Esophagus muscularis mucosa (tissue), 4 donors: ENCODE measurements around the gene RBM19. TPM values are rescaled to one million over a fixed set of nuclear protein-coding genes. Genes with fewer than 3 reads are reported as not detected.

Source experiments
- DNase-seq: peaks from one replicate; pipeline ENCODE4 v3.0.0-alpha.2; 2017; ENCODE audit errors: extremely low spot score
- H3K27ac ChIP-seq, 4 donors: fragments of 200-600 bp; sonication (generic); replicated peaks in 1 of 4; 1 replicate in 3 of 4; 2 replicates in 1 of 4; pipeline ENCODE4 v1.5.1; 2016 to 2019; ENCODE audit warnings: mild to moderate bottlenecking in 1 of 4
- H3K27me3 ChIP-seq, 4 donors: fragments of 200-600 bp; sonication (generic); one replicate each; pipeline versions ENCODE4 v1.5.1 to v1.6.0; 2016 to 2019
- H3K36me3 ChIP-seq, 4 donors: fragments of 200-600 bp; sonication (generic); one replicate each; pipeline ENCODE4 v1.5.1; 2016 to 2019
- H3K4me1 ChIP-seq, 4 donors: fragments of 200-600 bp; sonication (generic); one replicate each; pipeline ENCODE4 v1.5.1; 2016 to 2019
- H3K4me3 ChIP-seq, 4 donors: fragments of 200-600 bp; sonication (generic); 1 replicate in 2 of 4; 2 replicates in 2 of 4; pipeline ENCODE4 v1.5.1; 2016 to 2019; ENCODE audit warnings: mild to moderate bottlenecking in 4 of 4, moderate library complexity in 1 of 4
- H3K9me3 ChIP-seq, 4 donors: fragments of 200-600 bp; sonication (generic); 1 replicate in 3 of 4; 2 replicates in 1 of 4; pipeline ENCODE4 v1.5.1; 2016 to 2019
- EP300 ChIP-seq: sonication (generic); formaldehyde crosslinking; IDR thresholded peaks from one replicate; pipeline ENCODE4 v1.6.1; 2017; ENCODE audit warnings: antibody characterized with exemption
- POLR2A ChIP-seq: fragments of 450-650 bp; IDR thresholded peaks from one replicate; pipeline ENCODE4 v1.6.1; 2017; ENCODE audit warnings: antibody characterized with exemption, moderate library complexity, mild to moderate bottlenecking, low read depth
- POLR2AphosphoS5 ChIP-seq, 2 donors: sonication (generic); formaldehyde crosslinking; IDR thresholded peaks; one replicate each; pipeline ENCODE4 v1.6.1; 2017; ENCODE audit warnings: antibody characterized with exemption in 2 of 2
- WGBS: methylation state at CpG from one replicate; pipeline ENCODE4 v1.1.5; 2018; 5-methylcytosine and 5-hydroxymethylcytosine counted together
- intact Hi-C: fragments of 100-400 bp; cut with DNase I; formaldehyde crosslinking; loops from one replicate; pipeline ENCODE4 v1.15.1; 2023
- total RNA-seq, 4 donors: library from RNA; depleted of rRNA; stranded (reverse); fragments of >200 nt; gene quantifications; one replicate each; pipeline versions ENCODE4 v1.1.0 to v1.2.1, GENCODE V29; 2016
- TF ChIP-seq, protein P1 (sequence below), 3 experiments: fragments of 200-600 bp in 2 of 3; fragments of 450-650 bp in 1 of 3; sonication (generic) in 2 of 3; IDR thresholded peaks; one replicate each; pipeline ENCODE4 v1.5.1; 2017 to 2019; ENCODE audit warnings: antibody characterized with exemption in 3 of 3, mild to moderate bottlenecking in 2 of 3, moderate library complexity in 1 of 3

RBM19 gene
- total RNA-seq, 4 donors from 2014 or later = 26.7 to 40.0 (median 27.4) TPM

DNA sequence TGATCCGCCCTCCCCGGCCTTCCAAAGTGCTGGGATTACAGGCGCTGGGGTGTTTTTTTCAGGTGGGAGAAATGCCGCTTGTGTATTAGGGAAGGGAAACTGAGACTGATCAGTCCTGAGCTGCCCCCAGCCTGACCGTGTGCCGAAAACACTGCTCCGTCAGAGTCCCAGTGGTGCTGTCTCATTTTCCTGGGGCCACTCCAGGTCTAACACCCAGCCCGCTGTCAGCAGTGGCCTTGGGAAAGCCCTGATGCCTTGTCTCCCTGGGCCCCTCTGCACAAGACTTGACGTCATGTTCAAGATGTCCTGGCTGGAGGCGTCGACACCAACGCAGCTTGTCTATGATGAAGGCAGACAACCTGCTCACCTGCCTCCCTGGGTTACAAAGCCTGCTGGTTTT, 165.9 kb downstream of the RBM19 start:
- DNase-seq = no peak
- Histone ChIP-seq H3K27ac (no peak overlapping the region), H3K27me3 (no peaks in the 10 kb centered on the region), H3K4me3 (no peak overlapping the region), H3K4me1 (no peaks in the 10 kb centered on the region), H3K36me3 (no peaks in the 10 kb centered on the region), H3K9me3 (no peaks in the 10 kb centered on the region)
- intact Hi-C loops = no loop called here
- WGBS = 94% methylated on average over 12 of the region's 12 CpGs
- no peak for TF ChIP-seq EP300
- TF ChIP-seq POLR2A = no peak
- TF ChIP-seq POLR2AphosphoS5 (IDR thresholded peaks at IDR 0.05) = no peak
- TF ChIP-seq, protein P1, sequence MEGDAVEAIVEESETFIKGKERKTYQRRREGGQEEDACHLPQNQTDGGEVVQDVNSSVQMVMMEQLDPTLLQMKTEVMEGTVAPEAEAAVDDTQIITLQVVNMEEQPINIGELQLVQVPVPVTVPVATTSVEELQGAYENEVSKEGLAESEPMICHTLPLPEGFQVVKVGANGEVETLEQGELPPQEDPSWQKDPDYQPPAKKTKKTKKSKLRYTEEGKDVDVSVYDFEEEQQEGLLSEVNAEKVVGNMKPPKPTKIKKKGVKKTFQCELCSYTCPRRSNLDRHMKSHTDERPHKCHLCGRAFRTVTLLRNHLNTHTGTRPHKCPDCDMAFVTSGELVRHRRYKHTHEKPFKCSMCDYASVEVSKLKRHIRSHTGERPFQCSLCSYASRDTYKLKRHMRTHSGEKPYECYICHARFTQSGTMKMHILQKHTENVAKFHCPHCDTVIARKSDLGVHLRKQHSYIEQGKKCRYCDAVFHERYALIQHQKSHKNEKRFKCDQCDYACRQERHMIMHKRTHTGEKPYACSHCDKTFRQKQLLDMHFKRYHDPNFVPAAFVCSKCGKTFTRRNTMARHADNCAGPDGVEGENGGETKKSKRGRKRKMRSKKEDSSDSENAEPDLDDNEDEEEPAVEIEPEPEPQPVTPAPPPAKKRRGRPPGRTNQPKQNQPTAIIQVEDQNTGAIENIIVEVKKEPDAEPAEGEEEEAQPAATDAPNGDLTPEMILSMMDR (IDR thresholded peaks at IDR 0.05) = no peak

GRCh38 chr12:113798552-113798951, 167.6 kb downstream of the RBM19 start:
- intact Hi-C loops = no loop called here
- Histone ChIP-seq H3K27ac (no peak overlapping the region), H3K9me3 (no peaks in the 10 kb centered on the region), H3K36me3 (no peaks in the 10 kb centered on the region), H3K4me1 (no peaks in the 10 kb centered on the region), H3K27me3 (peaks cover 0 to 6% (median 0%) of the 10 kb centered on the region in 4 donors), H3K4me3 (no peak overlapping the region)
- WGBS = 81% methylated on average over 13 of the region's 14 CpGs
- TF ChIP-seq EP300 = no peak
- no peak for TF ChIP-seq POLR2AphosphoS5 (IDR thresholded peaks at IDR 0.05)
- TF ChIP-seq, protein P1 (IDR thresholded peaks at IDR 0.05) = no peak
- no peak for TF ChIP-seq POLR2A
- no peak for DNase-seq

DNA sequence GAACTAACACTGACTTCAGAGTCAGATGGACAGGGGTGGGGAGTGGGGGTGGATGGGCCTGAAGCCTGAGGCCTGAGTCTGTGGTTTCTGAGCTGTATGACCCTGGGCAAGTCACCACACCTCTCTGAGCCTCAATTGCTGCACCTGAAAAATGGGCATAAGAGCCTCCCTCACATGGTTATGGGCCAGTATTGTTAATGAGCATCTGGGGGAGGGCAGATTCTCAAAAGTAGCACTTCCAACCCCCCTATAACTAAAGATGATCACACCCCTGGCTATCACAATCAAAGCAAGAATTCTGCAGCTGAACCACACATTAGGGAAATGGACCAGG, 168.6 kb downstream of the RBM19 start:
- no peak overlapping the region for H3K27ac ChIP-seq
- intact Hi-C loops = no loop called here
- H3K4me3 ChIP-seq = no peak overlapping the region
- no peaks in the 10 kb centered on the region for H3K36me3 ChIP-seq
- H3K27me3 ChIP-seq = peaks cover 0 to 6% (median 0%) of the 10 kb centered on the region in 4 donors
- H3K9me3 ChIP-seq = no peaks in the 10 kb centered on the region
- TF ChIP-seq POLR2AphosphoS5 (IDR thresholded peaks at IDR 0.05) (no peak), EP300 (no peak), POLR2A (no peak)
- TF ChIP-seq, protein P1 (IDR thresholded peaks at IDR 0.05) = no peak
- no peaks in the 10 kb centered on the region for H3K4me1 ChIP-seq
- DNase-seq = no peak

DNA sequence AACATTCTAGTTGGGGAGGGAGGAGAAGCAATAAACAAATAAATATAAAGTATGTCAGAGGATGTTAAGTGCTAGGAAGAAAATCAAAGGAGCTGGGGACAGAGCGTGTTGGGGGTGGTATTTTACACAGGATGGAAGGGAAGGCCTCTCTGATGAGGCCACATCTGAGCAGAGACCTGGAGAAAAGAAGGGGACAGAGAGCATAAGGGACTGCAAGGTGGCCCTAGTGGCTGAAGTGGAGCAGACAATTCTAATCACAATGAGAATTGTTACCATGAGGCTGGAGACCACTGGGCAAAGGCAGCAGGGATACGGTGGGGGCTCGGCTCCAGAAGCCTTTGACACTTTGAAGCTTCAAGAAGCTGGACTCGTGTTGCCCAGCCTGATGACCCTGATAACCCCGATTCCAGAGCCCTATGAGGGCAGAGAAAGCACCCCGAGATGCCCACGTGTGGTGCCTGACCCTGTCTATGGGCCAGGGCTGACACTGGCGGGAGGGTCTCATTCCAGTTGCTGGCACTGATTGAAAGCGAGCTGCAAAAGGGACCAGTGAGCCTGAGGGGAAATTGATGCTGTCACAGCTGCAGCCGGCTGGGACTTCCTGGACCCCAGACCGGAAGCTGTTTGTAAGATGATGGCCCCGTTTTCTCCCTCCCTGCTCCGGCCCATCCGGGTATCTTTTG, 169.1 kb downstream of the RBM19 start:
- WGBS = 56% methylated on average over 14 of the region's 14 CpGs
- Histone ChIP-seq H3K9me3 (no peaks in the 10 kb centered on the region), H3K4me1 (no peaks in the 10 kb centered on the region), H3K36me3 (no peaks in the 10 kb centered on the region), H3K27ac (no peak overlapping the region), H3K27me3 (peaks cover 0 to 6% (median 0%) of the 10 kb centered on the region in 4 donors), H3K4me3 (no peak overlapping the region)
- intact Hi-C loops = no loop called here
- no peak for DNase-seq
- TF ChIP-seq EP300 = no peak
- no peak for TF ChIP-seq POLR2AphosphoS5 (IDR thresholded peaks at IDR 0.05)
- TF ChIP-seq POLR2A = no peak
- TF ChIP-seq, protein P1 (IDR thresholded peaks at IDR 0.05) = no peak
